Measurements from ENCODE around the gene EWSR1.
"Not testable (repeated sequence)": the region's sequence is repeated elsewhere in the genome, so short reads cannot be mapped to it uniquely, and the experiment has no call there.

EWSR1 gene, protein sequence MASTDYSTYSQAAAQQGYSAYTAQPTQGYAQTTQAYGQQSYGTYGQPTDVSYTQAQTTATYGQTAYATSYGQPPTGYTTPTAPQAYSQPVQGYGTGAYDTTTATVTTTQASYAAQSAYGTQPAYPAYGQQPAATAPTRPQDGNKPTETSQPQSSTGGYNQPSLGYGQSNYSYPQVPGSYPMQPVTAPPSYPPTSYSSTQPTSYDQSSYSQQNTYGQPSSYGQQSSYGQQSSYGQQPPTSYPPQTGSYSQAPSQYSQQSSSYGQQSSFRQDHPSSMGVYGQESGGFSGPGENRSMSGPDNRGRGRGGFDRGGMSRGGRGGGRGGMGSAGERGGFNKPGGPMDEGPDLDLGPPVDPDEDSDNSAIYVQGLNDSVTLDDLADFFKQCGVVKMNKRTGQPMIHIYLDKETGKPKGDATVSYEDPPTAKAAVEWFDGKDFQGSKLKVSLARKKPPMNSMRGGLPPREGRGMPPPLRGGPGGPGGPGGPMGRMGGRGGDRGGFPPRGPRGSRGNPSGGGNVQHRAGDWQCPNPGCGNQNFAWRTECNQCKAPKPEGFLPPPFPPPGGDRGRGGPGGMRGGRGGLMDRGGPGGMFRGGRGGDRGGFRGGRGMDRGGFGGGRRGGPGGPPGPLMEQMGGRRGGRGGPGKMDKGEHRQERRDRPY

DNA sequence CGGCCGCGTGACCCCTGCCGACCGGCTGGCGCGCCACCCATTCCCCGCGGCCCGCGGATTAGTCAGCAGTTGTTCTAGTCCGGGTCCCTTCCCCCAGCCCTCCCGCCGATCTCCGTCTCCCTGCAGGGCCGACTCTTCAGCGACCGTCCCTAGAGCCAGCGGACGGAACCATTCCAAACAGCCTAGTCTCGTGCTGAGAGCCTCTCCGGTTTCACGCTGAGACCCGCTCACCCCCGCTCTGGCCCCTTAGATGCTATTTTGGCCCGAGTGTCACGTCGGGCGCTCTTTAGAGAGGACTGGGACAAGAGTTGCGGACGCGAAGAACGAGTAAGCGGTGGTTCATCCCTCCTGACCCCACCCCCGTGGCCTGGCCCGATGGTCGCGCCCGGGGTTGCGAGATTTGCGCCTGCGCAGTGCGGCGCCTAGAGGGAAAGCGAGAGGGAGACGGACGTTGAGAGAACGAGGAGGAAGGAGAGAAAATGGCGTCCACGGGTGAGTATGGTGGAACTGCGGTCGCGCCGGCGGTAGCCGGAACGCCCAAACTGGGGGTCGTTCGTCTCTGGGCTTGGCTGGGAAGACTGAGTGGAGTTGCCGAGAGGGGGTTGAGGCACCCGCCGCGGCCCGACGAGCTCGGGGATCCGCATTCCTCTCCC, at the start of gene EWSR1, which contains the start of gene RHBDD3:
Gene EWSR1, plus strand, starts transcription at position 411 of the 653 bp plus-strand sequence. Its CDS starts 69 bp downstream, at position 480.
Gene RHBDD3, minus strand, starts transcription at position 124 of the 653 bp plus-strand sequence. CDS start 2,355 bp downstream, outside the sequence.
- DNase-seq, result peak; percentile 93

DNA sequence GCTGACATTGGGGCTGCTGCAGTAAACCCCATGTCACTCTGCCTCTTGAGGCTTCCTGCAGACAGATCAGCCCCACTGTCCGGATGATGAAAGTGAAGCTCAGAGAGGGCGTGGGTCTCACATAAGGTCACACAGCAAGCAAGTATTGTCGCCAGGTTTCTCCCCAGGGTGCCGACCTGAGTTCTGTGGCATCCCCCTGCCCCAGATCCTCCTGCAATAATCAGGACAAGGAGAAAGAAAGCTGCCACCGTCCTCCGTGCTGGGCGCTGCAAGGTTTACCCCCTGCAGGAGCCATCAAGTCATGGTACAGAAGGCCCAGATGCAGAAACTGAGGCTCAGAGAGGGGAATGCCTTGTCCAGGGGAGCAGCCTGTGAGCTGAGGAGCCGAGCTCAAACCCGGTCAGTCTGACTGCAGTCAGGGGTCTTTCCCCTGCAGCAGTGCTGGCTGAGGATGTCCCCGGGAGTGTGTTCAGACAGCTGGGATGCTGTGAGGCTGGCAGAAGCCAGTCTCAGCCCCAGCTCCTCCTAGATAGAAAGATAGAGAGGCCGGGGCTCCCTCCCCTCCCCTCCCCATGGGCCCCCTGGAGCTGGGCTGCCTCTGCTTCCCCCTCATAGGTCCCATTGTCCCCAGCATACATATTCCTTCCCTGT, 49.2 kb upstream of the EWSR1 start:
- no peak for DNase-seq

DNA sequence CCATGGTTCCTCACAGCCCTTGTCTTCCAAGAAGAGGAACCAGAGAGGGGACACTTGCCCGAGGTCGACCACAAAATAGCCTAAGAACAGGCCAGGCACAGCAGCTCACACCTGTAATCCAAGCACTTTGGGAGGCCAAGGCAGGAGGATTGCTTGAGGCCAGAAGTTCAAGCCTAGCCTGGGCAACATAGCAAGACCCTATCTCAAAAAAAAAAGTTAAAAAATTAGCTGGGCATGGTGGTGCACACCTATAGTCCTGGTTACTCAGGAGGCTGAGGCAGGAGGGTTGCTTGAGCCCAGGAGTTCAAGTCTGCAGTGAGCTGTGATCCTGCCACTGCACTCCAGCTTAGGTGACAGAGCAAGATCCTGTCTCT, 48.7 kb upstream of the EWSR1 start:
- DNase-seq, result not testable (repeated sequence)

DNA sequence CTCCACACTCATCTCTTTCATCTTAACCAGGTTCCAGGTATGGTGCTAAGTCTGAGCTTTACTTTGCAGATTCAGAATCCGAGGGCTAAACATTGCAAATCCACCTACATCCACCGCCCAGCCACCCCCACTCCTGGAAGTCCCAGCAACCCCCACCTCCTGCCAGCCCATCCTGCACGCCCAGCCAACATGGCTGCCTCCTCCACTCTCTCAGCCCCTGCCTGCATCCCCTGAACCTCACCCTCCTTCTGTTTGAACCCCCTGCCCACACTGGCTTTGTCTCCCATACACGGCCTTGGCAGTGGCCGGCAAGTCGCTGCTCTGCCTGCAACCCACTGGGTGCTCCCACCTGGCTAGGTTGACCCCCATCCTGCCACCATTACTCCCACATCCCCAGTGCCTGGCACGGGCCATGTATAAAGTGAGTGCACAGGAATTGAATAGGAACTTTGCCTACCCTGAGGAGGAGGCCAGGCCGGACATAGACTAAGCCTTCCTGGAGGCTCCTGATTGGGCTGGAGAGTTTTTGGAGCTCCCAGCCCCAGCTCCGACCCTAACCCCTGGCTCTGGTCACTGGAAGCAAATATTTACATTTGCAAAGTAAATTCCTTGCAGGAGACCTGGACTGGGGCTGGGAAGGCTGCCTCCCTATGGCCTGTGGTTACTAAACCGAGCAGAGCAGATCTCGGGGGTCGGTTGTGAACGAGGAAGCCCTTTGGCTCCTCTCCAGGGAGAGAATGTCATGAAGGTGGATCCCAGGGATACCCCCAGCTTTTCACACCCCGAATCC, 48.0 kb upstream of the EWSR1 start:
- DNase-seq, result no peak

DNA sequence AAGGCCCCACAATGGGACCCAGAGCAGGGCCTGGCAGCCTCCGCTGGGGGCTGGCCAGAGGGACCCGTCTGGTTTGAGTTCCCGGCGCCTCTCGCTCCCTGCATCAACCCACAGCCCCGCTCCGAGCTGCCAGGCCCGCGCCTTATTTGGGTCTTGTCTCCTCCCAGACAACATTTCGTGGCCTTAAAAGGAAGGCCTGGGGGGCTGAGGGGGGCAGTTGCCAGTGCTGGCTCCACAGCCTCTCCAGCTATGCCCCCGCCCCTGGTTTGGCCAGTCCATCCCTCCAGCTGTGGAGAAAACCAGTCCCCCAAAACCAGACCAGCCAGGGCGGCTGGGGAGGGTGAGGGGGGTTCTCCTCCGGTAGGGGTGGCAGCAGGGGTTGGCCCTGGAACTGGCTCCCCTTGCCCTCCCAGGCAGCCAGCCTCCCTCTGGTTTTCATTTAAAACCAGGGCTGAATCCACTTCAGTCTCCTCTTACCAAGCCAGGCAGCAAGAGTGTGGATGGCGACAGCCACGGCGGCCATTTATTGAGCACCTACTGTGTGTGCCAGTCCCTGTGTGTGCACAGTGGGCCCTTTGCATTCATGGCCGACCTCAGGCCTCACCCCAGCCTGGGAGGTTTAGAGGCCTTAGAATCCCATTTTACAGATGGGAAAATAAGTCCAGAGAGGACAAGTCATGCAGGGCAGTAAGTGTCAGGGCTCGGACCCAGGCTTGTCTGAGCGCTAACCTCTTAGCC, 43.8 kb upstream of the EWSR1 start:
- DNase-seq, result no peak

DNA sequence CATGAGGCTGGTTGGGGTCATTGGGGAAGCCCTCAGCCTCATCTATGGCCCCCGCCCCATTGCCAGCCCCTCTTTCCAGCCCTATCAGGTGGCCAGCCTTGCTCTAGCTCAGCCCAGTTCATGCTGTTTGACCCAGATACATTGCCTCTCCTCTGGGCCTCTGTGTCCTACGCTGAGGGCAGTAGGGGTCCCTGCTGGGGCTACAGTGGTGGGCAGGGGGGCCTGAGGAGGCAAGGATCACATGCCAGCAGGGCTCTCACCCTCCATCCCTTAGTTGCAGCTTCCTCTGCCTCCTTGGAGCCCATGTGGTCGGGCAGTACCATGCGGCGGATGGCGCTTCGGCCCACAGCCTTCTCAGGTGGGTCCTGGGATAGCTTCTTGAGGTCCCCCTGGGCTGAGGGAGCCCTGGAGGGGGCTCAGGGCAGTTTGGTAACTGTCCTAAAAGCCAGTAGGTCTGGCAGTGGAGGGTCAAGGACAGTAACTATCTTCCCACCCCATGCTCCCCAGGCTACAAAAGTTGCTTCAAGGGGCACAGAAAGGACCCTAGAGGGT, 43.1 kb upstream of the EWSR1 start:
- DNase-seq, result no peak

DNA sequence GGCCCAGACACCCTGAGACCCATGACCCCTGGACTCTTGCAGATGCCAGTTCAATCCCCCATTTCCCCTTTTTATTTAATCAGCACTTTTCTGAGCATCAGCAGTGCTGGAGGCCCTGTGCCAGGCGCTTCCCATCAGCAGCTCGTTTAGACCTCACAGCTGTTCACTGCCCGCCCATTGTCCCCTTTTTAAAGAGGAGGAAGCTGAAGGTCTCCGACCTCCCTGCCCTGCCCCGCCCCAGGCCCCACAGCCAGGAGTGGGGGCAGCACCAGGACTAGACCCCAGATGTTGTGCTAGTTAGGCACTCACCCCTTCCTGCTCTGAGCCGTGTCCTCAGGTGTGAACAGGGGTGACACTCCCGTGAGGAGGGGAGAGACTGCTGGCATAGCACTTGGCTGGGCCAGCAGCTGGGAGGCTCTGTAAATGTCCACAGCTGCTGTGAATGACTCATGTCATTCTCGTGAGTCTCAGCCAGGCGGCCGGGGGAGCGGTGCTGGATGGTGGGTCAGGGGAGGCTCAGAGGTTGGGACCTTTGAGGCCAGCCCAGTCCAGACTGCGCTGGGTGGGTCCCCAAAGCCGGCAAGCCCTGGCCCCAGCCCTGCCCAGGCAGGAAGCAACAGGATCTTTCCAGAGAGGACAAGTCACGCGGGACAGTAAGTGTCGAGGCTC, 42.5 kb upstream of the EWSR1 start:
- no peak for DNase-seq

DNA sequence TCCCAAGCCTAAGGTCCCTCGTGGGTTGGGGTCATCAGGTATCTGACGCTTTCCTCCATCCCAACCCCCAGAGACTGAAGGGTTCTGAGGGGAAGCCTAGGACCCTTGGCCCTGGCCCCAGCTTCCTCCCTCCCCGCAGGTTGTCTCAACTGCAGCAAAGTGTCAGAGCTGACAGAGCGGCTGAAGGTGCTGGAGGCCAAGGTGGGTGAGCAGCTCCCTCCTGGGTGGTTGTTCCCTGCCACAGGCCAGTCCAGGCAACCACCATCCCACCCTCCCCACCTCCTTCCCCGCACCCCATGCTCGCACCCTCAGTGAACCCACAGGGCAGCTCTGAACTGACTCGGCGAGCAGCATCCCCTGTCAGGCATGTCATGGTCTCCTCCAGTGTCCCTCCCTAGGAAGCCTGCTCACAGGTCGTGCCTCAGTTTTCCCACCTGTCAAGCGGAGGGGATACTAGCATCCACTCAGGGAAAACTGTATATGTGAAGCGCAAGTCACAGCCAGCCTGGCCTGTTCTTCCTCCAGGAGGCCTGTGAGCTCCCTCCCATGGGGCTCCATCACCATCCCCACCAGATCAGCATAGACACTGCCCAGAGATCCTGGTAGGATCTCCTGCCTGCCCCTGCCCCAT, 41.6 kb upstream of the EWSR1 start:
- DNase-seq, result no peak

DNA sequence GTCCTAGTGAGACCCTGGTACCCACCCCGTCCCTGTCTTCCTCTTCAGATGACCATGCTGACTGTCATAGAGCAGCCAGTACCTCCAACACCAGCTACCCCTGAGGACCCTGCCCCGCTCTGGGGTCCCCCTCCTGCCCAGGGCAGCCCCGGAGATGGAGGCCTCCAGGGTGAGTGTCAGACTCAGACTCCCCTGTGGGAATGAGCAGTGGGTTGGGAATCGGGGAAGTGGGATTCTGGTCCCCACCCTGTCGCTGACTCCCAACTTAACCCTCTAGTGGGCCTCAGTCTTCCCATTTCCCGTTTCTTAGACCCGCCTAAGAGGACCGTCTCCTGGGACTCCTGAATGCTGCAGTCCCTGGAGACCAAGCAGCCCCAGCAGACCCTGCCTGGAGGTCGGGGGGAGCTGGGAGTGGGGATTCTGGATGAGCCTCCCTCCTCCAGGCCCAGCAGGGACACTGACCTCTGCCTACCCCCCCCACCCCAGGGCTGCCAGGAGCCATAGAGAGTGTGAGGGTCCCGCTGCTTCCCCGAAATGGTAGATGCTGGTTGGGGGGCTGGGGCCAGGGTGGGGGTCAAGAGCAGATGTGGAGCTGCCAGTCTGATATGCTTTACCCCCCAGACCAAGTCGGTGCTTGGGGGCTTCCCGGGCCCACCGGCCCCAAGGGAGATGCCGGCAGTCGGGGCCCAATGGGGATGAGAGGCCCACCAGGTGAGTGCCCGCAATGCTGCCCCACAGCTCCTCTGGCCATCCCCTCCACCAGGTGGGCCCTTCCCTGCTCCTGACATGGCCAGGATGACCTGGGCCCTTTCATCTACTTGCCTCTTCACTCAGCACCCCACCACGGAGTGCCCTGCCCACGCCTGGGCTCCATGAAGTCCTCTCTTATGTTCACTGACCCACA, 36.8 kb upstream of the EWSR1 start:
- DNase-seq, result no peak

DNA sequence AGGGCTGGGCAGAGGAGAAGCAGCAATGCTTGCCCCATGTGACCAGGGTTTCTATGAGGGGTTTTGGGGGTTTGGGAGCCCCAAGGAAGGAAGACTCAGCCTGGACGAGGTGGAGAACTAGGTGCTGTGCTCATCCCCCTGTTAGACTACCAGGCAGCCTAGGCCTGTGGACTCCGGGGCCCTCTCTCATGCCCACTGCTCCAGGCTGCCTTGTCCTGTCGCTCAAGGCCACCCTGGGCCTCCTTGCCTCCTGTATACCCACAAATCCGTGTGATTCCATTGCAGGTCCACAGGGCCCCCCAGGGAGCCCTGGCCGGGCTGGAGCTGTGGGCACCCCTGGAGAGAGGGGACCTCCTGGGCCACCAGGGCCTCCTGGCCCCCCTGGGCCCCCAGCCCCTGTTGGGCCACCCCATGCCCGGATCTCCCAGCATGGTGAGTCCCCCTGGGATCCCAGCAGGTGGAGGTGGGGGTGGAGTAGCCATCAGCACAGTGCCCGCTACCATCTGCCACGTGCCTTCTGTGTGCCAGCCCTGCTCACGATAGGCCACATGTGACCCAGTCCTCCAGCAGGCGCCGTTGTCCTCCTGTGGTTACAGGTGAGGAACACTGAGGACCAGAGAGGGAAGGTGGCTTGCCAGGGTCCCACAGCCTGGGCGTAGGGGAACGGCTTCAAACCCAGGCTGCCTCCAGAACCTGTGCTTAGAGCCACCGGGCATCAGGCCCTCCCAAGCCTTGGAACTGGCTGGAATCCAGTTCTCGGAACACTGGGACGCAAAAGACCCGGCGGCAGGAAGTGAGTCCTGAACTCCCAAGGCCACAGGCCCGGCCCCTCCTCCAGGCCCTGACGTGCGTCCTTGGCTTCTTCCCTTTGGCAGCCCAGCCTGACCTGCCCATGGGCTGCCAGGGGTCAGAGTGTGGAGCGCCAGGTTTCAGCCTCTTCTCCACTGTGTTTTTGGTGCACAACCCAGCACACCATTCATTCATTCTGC, 35.8 kb upstream of the EWSR1 start:
- DNase-seq, result no peak

DNA sequence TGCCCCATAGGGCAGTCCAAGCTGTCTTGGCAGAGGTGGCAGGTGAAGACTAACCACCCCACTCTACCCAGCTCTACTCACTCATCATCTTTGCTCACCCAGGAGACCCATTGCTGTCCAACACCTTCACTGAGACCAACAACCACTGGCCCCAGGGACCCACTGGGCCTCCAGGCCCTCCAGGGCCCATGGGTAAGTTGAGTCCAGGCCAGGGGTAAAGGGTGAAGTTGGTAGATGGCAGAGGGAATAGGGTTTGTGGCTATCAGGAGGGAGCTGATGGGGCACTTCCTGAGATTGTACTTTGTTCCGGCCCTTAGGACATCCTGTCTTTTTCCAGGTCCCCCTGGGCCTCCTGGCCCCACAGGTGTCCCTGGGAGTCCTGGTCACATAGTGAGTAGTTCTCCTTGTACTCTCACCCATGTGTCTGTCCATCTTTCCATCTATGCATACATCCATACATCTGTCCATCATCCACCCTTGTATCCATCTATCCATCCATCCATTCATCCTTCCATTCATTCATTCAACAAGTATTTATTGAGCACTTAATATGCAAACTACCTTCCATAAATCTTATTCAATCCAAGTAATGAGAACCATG, 34.7 kb upstream of the EWSR1 start:
- no peak for DNase-seq

DNA sequence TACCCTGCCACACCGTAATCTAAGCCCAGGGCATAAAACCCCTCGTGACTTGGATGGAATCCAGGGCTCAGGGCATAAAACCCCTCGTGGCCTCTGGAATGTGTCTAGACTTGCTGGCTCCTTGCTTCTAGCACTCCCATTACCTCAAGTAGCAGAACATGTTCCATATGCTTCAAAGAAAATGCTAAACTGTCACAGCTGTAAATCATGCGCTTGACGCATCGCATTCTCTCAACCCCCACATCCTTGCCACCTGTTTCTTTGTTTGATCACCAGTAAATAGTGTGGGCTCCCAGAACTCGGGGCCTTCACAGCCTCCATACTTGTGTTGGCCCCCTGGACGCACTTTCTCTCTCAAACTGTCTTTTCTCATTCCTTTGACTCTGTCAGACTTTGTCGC, 27.6 kb upstream of the EWSR1 start:
- not testable (repeated sequence) for DNase-seq

DNA sequence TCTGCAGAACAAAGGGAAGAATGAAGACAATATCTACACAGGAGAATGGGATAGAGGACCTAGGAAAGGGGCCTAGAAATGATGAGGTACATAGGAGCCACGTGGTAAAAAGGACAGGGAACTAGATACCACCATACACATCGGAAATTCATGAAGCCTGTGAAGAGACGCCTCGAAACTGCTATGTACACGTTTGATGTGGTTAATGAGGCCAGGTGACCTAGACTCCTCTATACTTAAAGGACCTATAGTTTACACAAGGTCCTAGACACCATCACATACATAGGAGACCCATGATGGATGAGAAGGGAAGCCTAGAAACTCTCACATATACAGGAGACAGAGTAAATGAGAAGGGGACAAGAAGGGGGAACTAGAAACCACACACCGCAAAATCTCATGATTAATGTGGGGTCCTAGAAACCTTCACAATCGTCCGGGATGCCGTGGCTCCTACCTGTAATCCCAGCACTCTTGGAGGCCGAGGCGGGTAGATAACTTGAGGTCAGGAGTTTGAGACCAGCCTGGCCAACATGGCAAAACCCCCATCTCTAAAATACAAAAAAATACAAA, 24.1 kb upstream of the EWSR1 start:
- no peak for DNase-seq

DNA sequence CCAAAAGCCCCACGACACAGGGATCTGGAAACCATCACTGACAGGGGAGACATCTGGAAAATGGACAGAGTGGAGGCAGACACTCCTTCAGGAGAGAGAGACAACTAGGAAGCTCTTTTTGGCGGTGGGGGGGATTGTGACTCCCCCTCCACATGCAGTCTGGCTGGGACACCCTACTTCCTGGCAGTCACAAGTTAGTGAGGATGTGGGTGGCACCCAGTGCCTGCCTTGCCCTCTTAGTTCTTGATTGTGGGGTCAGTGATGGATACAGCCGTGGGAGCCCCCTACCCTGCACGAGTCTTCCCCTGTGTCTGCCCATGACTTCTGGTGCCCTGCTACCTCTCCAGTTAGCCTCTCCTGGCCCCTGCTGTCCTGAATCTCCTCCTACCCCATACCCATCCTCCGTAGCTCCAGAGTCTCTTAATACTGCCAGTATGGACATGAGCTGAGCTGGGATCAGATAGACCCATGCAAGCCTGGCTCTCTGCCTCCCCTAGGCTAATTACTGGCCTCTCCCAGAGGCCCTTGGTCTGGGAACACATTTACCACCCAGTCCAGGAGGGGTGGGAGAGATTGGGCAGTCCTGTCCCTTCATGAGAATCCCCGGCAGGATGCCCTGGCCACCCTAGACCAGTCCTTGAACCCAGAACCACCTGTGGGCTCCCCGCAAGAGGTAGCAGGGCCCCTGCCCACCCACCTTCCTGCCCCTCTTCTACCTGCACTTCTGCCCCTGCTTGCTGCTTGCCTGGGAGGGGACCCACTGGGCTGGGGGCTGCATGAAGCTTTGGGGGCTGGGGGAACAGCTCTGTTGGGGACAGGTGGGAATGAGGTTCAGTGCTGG, 23.1 kb upstream of the EWSR1 start:
- DNase-seq, result no peak

DNA sequence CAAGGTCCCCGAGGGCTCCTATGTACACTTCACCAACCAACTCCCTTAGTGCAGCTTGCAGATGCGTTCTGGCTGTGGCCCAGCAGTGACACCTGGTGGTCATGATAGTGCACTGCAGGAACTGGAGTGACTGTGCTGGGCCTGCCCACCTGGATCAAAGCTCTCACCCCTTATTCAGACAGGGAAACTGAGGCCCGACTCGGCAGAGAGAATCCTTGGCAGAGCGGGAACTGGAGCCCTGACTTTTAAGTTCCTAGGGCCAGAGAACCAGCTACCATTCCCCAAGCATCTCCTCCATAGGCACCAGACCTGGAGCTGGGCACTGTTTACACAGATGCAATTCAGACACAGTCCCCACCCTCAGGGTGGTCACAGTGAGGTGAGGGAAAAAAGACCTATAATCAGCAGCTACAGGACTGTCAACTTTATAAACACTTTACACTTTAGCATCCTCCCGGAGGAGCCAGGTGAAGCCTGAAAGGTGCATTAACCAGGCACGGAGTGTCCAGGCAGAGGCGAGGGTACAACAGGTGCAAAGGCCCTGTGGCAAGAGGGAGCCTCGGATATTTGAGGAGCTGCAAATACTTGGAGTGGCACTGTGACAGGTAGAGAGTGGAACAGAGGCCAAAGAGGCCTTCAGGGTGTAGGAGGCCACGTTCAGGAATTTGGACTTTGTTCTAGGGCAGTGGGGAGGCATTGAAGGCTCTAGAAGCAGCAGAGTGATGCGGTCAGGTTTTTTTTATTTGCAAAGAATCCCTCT, 22.3 kb upstream of the EWSR1 start:
- DNase-seq, result peak; percentile 55 to 63

All from activated CD4-positive, alpha-beta T cell treated with anti-CD3 and anti-CD28 coated beads, Interleukin-2, amount 50 U/mL, for 4 hours (primary cell).